ENCODE results near the gene NDUFA5.

DNA sequence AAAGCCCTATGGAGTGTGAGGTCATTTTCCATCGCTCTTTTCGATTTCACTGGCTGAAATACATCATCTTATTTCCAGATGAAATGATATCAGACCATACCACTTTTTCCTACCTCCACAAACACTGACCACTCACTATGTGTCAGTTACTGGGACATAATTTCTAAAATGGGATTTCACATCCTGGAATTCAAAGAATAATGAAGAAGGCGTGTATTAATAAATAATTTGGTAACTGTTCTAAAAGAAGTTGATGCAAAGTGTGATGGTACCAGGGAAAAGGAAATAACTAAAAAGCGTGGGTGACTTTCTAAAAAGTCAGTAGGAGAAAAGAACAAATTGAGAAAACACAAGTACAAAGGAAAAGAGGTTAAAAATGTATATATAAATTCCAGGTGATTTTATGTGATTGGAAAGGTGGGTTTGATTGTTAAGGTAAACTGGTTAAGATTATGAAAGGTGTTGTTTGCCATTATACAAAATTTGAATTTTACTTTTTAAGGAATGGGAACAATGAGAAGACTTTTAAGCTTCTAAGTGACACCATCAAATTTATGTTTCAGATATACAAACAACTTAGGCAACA is 764 bp upstream of the NDUFA5 start:
- TF ChIP-seq FOXM1 (IDR thresholded peaks at IDR 0.05; ENCODE audit: borderline replicate concordance), result no peak
- no peak for TF ChIP-seq SUZ12 (IDR thresholded peaks at IDR 0.05)
- TF ChIP-seq SP1 (IDR thresholded peaks at IDR 0.05), result no peak

Measured in HEK293T (cell line).